Ishikawa (cell line): ENCODE results near the gene IBTK.

Source experiments
- CEBPB ChIP-seq: IDR thresholded peaks from 2 replicates; pipeline ENCODE4 v1.6.1; 2012
- CREB1 ChIP-seq: IDR thresholded peaks from 2 replicates; pipeline ENCODE4 v1.6.1; 2012; ENCODE audit warnings: low read depth
- EGR1 ChIP-seq: IDR thresholded peaks from 2 replicates; pipeline ENCODE4 v1.6.1; 2012
- EP300 ChIP-seq: IDR thresholded peaks from 2 replicates; pipeline ENCODE4 v1.6.1; 2012; ENCODE audit warnings: borderline replicate concordance
- FOXM1 ChIP-seq: IDR thresholded peaks from 2 replicates; pipeline ENCODE4 v1.6.1; 2012; ENCODE audit warnings: low read depth, borderline replicate concordance
- MAX ChIP-seq: IDR thresholded peaks from 2 replicates; pipeline ENCODE4 v1.6.1; 2012
- NFIC ChIP-seq: IDR thresholded peaks from 2 replicates; pipeline ENCODE4 v1.6.1; 2012
- RAD21 ChIP-seq: IDR thresholded peaks from 2 replicates; pipeline ENCODE4 v1.6.1; 2012; ENCODE audit warnings: low read depth
- REST ChIP-seq: IDR thresholded peaks from 2 replicates; pipeline ENCODE4 v1.6.1; 2012; ENCODE audit warnings: low read depth, mild to moderate bottlenecking
- TAF1 ChIP-seq: IDR thresholded peaks from 2 replicates; pipeline ENCODE4 v1.6.1; 2012; ENCODE audit warnings: low read depth, mild to moderate bottlenecking
- TCF12 ChIP-seq: IDR thresholded peaks from 2 replicates; pipeline ENCODE4 v1.6.1; 2012; ENCODE audit warnings: low read depth
- TEAD4 ChIP-seq: IDR thresholded peaks from 2 replicates; pipeline ENCODE4 v1.6.1; 2012
- USF1 ChIP-seq: IDR thresholded peaks from 2 replicates; pipeline ENCODE4 v1.6.1; 2012
- YY1 ChIP-seq: IDR thresholded peaks from 2 replicates; pipeline ENCODE4 v1.6.1; 2012; ENCODE audit warnings: low read depth
- ZBTB7A ChIP-seq: IDR thresholded peaks from 2 replicates; pipeline ENCODE4 v1.6.1; 2012; ENCODE audit warnings: low read depth

IBTK gene

GRCh38 chr6:82178077-82178758 is 69.3 kb downstream of the IBTK start:
- peak; percentile 25; the same call in 1 of the 2 replicates for TF ChIP-seq RAD21
- no peak for TF ChIP-seq TEAD4
- no peak for TF ChIP-seq CEBPB
- TF ChIP-seq NFIC = no peak

GRCh38 chr6:82176616-82177015 is 70.9 kb downstream of the IBTK start:
- TF ChIP-seq YY1 (no peak), ZBTB7A (no peak), TAF1 (no peak), TEAD4 (no peak), CEBPB (no peak), MAX (no peak), TCF12 (no peak), RAD21 (no peak), EGR1 (no peak), NFIC (no peak)

- TF ChIP-seq TAF1 (no peak), EP300 (no peak), CREB1 (no peak), MAX (no peak), ZBTB7A (no peak), YY1 (no peak), TCF12 (no peak), FOXM1 (no peak), CEBPB (no peak), REST (no peak), USF1 (no peak), RAD21 (no peak), NFIC (no peak)
Measured at GRCh38 chr6:82172594-82172993, 75.0 kb downstream of the IBTK start.

- TF ChIP-seq ZBTB7A = no peak
- no peak for TF ChIP-seq EP300
- no peak for TF ChIP-seq TEAD4
- TF ChIP-seq USF1 = no peak
- no peak for TF ChIP-seq EGR1
- TF ChIP-seq CREB1 = no peak
- no peak for TF ChIP-seq TAF1
- no peak for TF ChIP-seq FOXM1
- TF ChIP-seq TCF12 = no peak
- no peak for TF ChIP-seq MAX
- no peak for TF ChIP-seq REST
- no peak for TF ChIP-seq RAD21
- TF ChIP-seq YY1 = no peak
- TF ChIP-seq NFIC = no peak
- TF ChIP-seq CEBPB = no peak
Measured at GRCh38 chr6:82169138-82169876, 78.2 kb downstream of the IBTK start.

GRCh38 chr6:82166493-82166892 is 81.1 kb downstream of the IBTK start:
- TF ChIP-seq USF1 = no peak
- no peak for TF ChIP-seq FOXM1
- TF ChIP-seq YY1 = no peak
- TF ChIP-seq ZBTB7A = no peak
- TF ChIP-seq EGR1 = no peak
- TF ChIP-seq RAD21 = no peak
- TF ChIP-seq CREB1 = no peak
- no peak for TF ChIP-seq TEAD4
- TF ChIP-seq TAF1 = no peak
